ENCODE measurements around the gene CLEC16A.

The CLEC16A gene

GRCh38 chr16:11066261-11066870, 122.0 kb downstream of the CLEC16A start:
- no peak for DNase-seq

- DNase-seq, result no peak
Measured at GRCh38 chr16:11067266-11067665, 122.9 kb downstream of the CLEC16A start.

- DNase-seq, result no peak
Measured at GRCh38 chr16:11067697-11068141, 123.4 kb downstream of the CLEC16A start.

- DNase-seq, result no peak
Measured at GRCh38 chr16:11071829-11072228, 127.5 kb downstream of the CLEC16A start.

GRCh38 chr16:11072420-11073153, 128.2 kb downstream of the CLEC16A start:
- peak in 1 of 3 experiments; percentile 79 for DNase-seq

- DNase-seq, result no peak
Measured at GRCh38 chr16:11073407-11073999, 129.1 kb downstream of the CLEC16A start.

GRCh38 chr16:11074131-11074530, 129.8 kb downstream of the CLEC16A start:
- no peak for DNase-seq

GRCh38 chr16:11075163-11075562, 130.8 kb downstream of the CLEC16A start:
- DNase-seq, result no peak

- DNase-seq, result no peak
Measured at GRCh38 chr16:11076259-11077018, 132.1 kb downstream of the CLEC16A start.

- no peak for DNase-seq
Measured at GRCh38 chr16:11078812-11079459, 134.6 kb downstream of the CLEC16A start.

GRCh38 chr16:11079652-11080187, 135.4 kb downstream of the CLEC16A start:
- no peak for DNase-seq

- no peak for DNase-seq
Measured at GRCh38 chr16:11080327-11080967, 136.1 kb downstream of the CLEC16A start.

- no peak for DNase-seq
Measured at GRCh38 chr16:11080999-11081630, 136.8 kb downstream of the CLEC16A start.

- DNase-seq, result no peak
Measured at GRCh38 chr16:11082108-11082859, 137.9 kb downstream of the CLEC16A start.

- no peak for DNase-seq
Measured at GRCh38 chr16:11082860-11083388, 138.6 kb downstream of the CLEC16A start.

GRCh38 chr16:11084484-11084875, 140.1 kb downstream of the CLEC16A start:
- DNase-seq, result no peak

- no peak for DNase-seq
Measured at GRCh38 chr16:11084876-11085485, 140.6 kb downstream of the CLEC16A start.

- DNase-seq, result no peak
Measured at GRCh38 chr16:11085916-11086315, 141.6 kb downstream of the CLEC16A start.

- no peak for DNase-seq
Measured at GRCh38 chr16:11087691-11088073, 143.3 kb downstream of the CLEC16A start.
